ENCODE measurements around the gene TTPAL. TPM values are rescaled to one million over a fixed set of nuclear protein-coding genes. Genes with fewer than 3 reads are reported as not detected.

TTPAL gene
- total RNA-seq, 1 donor from 2014 or later: 3.1 TPM

DNA sequence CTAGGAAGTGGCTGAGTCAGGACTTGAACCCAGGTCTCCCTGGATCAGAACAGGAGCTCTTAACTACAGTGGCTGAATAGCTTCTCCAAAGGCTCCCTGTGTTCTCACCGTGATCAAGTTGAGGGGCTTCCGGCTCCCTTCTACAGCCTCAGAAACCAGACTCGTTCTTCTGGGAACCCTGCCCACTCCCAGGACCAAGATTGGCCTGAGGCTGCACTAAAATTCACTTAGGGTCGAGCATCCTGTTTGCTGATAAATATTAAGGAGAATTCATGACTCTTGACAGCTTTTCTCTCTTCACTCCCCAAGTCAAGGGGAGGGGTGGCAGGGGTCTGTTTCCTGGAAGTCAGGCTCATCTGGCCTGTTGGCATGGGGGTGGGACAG is 44.6 kb upstream of the TTPAL start:
- H3K9me3 ChIP-seq (ENCODE audit: control insufficient read depth in 3 of 3, low read length in 3 of 3): no peaks in the 10 kb centered on the region
- H3K36me3 ChIP-seq (ENCODE audit: control insufficient read depth in 3 of 3, insufficient read depth in 3 of 3, low read length in 3 of 3): no peaks in the 10 kb centered on the region
- H3K4me3 ChIP-seq (ENCODE audit: low read length in 3 of 3): no peak overlapping the region
- H3K27ac ChIP-seq (ENCODE audit: low read depth, low read length): no peak overlapping the region
- no peaks in the 10 kb centered on the region for H3K4me1 ChIP-seq (ENCODE audit: control insufficient read depth in 3 of 3, insufficient read depth in 3 of 3, low read length in 3 of 3)
- H3K27me3 ChIP-seq (ENCODE audit: control insufficient read depth in 3 of 3, insufficient read depth in 3 of 3, low read length in 3 of 3): peaks cover 10 to 14% (median 10%) of the 10 kb centered on the region in 3 donors
- no peak overlapping the region for H3K9ac ChIP-seq (ENCODE audit: low read depth in 1 of 3, low read length in 3 of 3)

DNA sequence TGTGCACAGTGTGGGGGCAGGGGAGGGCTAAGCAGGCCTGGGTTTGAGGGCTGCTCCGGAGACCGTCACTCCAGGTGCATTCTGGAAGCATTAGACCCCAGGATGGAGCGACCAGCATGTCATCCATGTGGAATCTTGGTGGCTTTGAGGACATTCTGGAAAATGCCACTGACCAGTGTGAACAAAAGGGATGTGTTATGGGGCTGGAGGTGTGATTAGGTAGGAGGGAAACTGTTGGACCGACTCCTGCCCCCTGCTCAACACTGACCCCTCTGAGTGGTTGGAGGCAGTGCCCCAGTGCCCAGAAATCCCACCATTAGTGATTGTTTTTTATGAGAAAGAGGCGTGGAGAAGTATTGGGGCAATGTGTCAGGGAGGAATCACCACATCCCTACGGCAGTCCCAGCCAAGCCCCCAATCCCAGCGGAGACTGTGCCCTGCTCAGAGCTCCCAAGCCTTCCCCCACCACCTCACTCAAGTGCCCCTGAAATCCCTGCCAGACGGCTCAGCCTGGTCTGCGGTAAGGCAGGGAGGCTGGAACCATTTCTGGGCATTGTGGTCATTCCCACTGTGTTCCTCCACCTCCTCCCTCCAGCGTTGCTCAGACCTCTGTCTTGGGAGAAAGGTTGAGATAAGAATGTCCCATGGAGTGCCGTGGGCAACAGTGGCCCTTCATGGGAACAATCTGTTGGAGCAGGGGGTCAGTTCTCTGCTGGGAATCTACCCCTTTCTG is 44.0 kb upstream of the TTPAL start:
- Histone ChIP-seq H3K36me3 (ENCODE audit: control insufficient read depth in 3 of 3, insufficient read depth in 3 of 3, low read length in 3 of 3) (no peaks in the 10 kb centered on the region), H3K27ac (ENCODE audit: low read depth, low read length) (no peak overlapping the region), H3K4me3 (ENCODE audit: low read length in 3 of 3) (no peak overlapping the region), H3K4me1 (ENCODE audit: control insufficient read depth in 3 of 3, insufficient read depth in 3 of 3, low read length in 3 of 3) (no peaks in the 10 kb centered on the region), H3K9ac (ENCODE audit: low read depth in 1 of 3, low read length in 3 of 3) (no peak overlapping the region), H3K9me3 (ENCODE audit: control insufficient read depth in 3 of 3, low read length in 3 of 3) (no peaks in the 10 kb centered on the region), H3K27me3 (ENCODE audit: control insufficient read depth in 3 of 3, insufficient read depth in 3 of 3, low read length in 3 of 3) (peaks cover 10 to 14% (median 10%) of the 10 kb centered on the region in 3 donors)

DNA sequence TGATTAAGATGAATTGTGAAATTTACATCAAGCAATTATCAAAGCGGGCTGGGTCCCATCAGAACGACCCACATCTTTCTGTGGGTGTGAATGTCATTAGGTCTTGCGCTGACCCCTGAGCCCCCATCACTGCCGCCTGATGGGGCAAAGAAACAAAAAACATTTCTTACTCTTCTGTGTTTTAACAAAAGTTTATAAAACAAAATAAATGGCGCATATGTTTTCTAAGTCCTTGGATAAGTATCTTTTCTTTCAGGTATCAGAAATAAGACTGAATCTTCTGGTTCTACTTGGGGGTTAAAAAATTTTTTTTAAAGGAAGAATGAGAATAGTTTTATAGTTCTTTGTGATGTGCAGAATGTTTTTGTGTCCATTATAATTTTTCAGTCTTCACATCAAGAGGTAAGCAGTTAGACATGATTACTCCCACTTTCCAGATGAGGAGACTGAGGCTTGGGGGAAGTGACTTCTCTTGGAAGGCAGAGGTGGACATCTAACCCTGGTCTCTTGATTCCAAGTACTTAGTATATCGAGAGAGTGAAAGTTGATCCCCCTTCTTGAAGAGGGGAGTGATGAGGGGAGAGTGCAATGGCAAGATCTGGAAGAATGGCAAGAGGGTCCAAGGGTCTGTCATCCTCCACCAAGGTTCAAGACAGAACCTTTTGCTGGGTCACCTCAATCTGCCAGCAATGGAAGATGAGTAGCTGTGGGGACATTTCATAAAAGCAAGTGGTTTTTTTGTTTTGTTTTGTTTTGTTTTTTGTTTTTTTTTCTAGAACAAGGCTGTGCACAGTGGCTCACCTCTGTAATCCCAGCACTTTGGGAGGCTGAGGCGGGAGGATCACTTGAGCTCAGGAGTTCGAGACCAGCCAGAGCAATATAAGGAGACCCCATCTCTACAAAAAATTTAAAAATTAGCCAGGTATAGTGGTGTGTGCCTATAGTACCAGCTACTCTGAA is 42.8 kb upstream of the TTPAL start:
- Histone ChIP-seq H3K9me3 (ENCODE audit: control insufficient read depth in 3 of 3, low read length in 3 of 3) (no peaks in the 10 kb centered on the region), H3K4me3 (ENCODE audit: low read length in 3 of 3) (no peak overlapping the region), H3K27me3 (ENCODE audit: control insufficient read depth in 3 of 3, insufficient read depth in 3 of 3, low read length in 3 of 3) (peaks cover 10 to 14% (median 10%) of the 10 kb centered on the region in 3 donors), H3K9ac (ENCODE audit: low read depth in 1 of 3, low read length in 3 of 3) (no peak overlapping the region), H3K36me3 (ENCODE audit: control insufficient read depth in 3 of 3, insufficient read depth in 3 of 3, low read length in 3 of 3) (no peaks in the 10 kb centered on the region), H3K4me1 (ENCODE audit: control insufficient read depth in 3 of 3, insufficient read depth in 3 of 3, low read length in 3 of 3) (no peaks in the 10 kb centered on the region), H3K27ac (ENCODE audit: low read depth, low read length) (no peak overlapping the region)

DNA sequence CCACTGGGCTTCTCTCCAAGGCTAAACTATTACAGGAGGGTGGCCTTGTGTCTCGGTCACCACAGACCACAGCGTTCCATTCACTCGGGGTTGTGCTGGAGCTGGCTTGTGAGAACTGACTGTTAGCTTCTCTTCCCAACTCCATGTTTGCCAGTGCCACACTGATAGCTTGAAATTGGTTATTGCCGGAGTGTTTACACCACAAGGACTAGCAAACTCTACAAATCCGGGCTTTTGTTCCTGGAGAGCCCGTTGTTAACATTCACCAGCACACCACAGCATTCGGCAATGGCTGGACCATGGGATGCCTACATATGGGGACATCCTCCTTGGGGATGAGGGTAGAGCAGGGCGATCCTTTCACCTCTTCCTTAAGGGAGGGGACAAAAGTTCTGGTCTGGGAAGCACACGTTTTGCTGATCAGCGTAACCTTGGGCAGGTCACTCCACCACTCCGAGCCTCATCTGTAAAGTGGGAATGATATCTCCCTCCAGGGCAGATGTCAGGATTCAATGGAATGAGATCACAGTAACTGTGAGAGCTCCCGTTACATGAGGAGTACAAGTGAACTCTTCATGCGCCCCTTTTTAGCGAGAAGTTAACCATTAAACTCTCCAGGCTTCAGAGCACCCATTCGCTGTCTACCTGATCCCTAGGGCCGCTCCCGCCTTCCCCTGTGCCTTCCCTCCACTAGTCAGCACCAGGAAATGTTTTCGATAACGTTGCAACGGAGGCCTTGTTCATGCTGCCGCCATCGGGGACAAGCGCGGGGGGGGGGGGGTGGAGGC is 41.7 kb upstream of the TTPAL start:
- Histone ChIP-seq H3K4me1 (ENCODE audit: control insufficient read depth in 3 of 3, insufficient read depth in 3 of 3, low read length in 3 of 3) (no peaks in the 10 kb centered on the region), H3K27ac (ENCODE audit: low read depth, low read length) (no peak overlapping the region), H3K27me3 (ENCODE audit: control insufficient read depth in 3 of 3, insufficient read depth in 3 of 3, low read length in 3 of 3) (peaks cover 10 to 14% (median 10%) of the 10 kb centered on the region in 3 donors), H3K36me3 (ENCODE audit: control insufficient read depth in 3 of 3, insufficient read depth in 3 of 3, low read length in 3 of 3) (no peaks in the 10 kb centered on the region), H3K9me3 (ENCODE audit: control insufficient read depth in 3 of 3, low read length in 3 of 3) (no peaks in the 10 kb centered on the region), H3K9ac (ENCODE audit: low read depth in 1 of 3, low read length in 3 of 3) (no peak overlapping the region), H3K4me3 (ENCODE audit: low read length in 3 of 3) (no peak overlapping the region)

DNA sequence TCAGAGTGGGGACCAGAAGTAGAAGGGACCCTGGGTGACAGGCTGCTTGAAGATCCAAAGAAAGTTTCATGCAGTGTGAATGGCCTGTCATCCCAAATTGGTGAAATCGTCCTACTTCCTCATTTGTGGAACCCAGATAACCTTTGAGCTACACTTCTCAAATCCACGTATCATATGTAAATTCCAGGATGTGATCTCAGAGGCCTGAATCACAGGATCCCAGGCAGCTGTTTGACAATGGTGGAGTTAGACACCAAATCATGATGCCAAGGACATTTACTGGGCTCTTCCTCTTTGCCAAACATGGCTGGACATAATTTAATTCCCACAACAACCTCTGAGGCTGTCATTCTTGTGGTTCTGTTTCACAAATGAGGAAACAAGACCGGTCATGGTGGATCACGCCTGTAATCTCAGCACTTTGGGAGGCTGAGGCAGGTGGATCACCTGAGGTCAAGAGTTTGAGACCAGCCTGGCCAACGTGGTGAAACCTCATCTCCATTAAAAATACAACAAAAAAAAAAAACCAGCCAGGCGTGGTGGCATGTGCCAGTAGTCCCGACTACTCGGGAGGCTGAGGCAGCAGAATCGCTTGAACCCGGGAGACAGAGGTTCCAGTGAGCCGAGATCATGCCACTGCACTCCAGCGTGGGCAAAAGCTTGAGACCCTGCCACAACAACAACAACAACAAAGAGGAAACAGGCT is 39.9 kb upstream of the TTPAL start:
- Histone ChIP-seq H3K36me3 (ENCODE audit: control insufficient read depth in 3 of 3, insufficient read depth in 3 of 3, low read length in 3 of 3) (no peaks in the 10 kb centered on the region), H3K9ac (ENCODE audit: low read depth in 1 of 3, low read length in 3 of 3) (no peak overlapping the region), H3K27me3 (ENCODE audit: control insufficient read depth in 3 of 3, insufficient read depth in 3 of 3, low read length in 3 of 3) (peaks cover 5 to 10% (median 10%) of the 10 kb centered on the region in 3 donors), H3K9me3 (ENCODE audit: control insufficient read depth in 3 of 3, low read length in 3 of 3) (no peaks in the 10 kb centered on the region), H3K4me1 (ENCODE audit: control insufficient read depth in 3 of 3, insufficient read depth in 3 of 3, low read length in 3 of 3) (no peaks in the 10 kb centered on the region), H3K4me3 (ENCODE audit: low read length in 3 of 3) (no peak overlapping the region), H3K27ac (ENCODE audit: low read depth, low read length) (no peak overlapping the region)

DNA sequence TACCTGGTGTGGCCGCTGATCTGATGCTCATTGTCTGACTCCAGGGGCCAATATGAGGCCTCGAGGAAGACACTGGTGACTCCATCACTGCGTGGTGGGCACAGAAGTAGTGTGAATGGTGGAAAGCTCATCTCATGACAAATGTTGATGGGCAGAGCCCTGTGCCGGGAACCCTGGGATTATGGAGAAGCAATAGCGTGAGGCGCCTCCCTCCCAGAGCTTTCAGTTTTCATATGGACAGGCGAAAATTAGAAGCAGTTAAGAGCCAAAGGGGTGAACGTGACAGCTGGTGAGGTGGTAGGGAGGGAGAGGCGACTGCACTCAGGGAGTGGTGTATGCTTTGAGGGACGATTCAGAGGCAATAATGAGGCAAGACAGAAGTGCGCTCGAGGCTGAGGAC is 39.3 kb upstream of the TTPAL start:
- no peaks in the 10 kb centered on the region for H3K4me1 ChIP-seq (ENCODE audit: control insufficient read depth in 3 of 3, insufficient read depth in 3 of 3, low read length in 3 of 3)
- H3K27me3 ChIP-seq (ENCODE audit: control insufficient read depth in 3 of 3, insufficient read depth in 3 of 3, low read length in 3 of 3): peaks cover 5 to 10% (median 5%) of the 10 kb centered on the region in 3 donors
- H3K9ac ChIP-seq (ENCODE audit: low read depth in 1 of 3, low read length in 3 of 3): no peak overlapping the region
- H3K36me3 ChIP-seq (ENCODE audit: control insufficient read depth in 3 of 3, insufficient read depth in 3 of 3, low read length in 3 of 3): no peaks in the 10 kb centered on the region
- H3K27ac ChIP-seq (ENCODE audit: low read depth, low read length): no peak overlapping the region
- no peak overlapping the region for H3K4me3 ChIP-seq (ENCODE audit: low read length in 3 of 3)
- no peaks in the 10 kb centered on the region for H3K9me3 ChIP-seq (ENCODE audit: control insufficient read depth in 3 of 3, low read length in 3 of 3)

DNA sequence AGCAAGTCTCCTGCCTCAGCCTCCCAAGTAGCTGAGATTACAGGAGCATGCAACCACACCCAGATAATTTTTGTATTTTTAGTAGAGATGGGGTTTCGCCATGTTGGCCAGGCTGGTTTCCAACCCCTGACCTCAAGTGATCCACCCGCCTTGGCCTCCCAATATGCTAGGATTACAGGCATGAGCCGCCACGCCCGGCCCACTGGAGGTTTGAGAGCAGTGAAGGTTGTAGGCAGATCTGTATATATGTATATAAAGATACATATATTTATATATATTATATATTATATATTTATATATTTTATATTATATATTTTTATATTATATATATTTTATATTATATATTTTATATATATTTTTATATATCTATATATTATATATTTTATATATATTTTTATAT is 38.2 kb upstream of the TTPAL start:
- Histone ChIP-seq H3K27ac (ENCODE audit: low read depth, low read length) (no peak overlapping the region), H3K9me3 (ENCODE audit: control insufficient read depth in 3 of 3, low read length in 3 of 3) (no peaks in the 10 kb centered on the region), H3K27me3 (ENCODE audit: control insufficient read depth in 3 of 3, insufficient read depth in 3 of 3, low read length in 3 of 3) (peaks cover 0 to 6% (median 0%) of the 10 kb centered on the region in 3 donors), H3K4me3 (ENCODE audit: low read length in 3 of 3) (no peak overlapping the region), H3K36me3 (ENCODE audit: control insufficient read depth in 3 of 3, insufficient read depth in 3 of 3, low read length in 3 of 3) (no peaks in the 10 kb centered on the region), H3K4me1 (ENCODE audit: control insufficient read depth in 3 of 3, insufficient read depth in 3 of 3, low read length in 3 of 3) (no peaks in the 10 kb centered on the region), H3K9ac (ENCODE audit: low read depth in 1 of 3, low read length in 3 of 3) (no peak overlapping the region)

DNA sequence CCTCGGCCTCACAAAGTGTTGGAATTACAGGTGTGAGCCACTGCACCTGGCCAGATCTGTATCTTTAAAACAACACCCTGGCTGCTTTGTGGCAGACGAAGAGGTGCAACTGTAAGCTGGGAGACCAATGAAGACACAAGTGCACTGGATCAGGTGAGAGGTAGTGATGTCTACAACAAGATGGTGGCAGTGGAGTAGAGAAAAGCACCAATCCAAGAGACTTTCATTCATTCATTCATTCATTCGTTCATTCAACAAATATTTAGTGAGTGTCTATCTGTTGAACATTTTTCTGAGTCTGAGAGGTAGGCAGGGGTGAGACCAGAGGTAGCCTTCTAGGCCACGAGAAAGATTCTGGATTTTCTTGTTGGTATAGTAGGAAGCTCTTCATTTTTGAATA is 36.9 kb upstream of the TTPAL start:
- H3K9ac ChIP-seq (ENCODE audit: low read depth in 1 of 3, low read length in 3 of 3): no peak overlapping the region
- no peaks in the 10 kb centered on the region for H3K4me1 ChIP-seq (ENCODE audit: control insufficient read depth in 3 of 3, insufficient read depth in 3 of 3, low read length in 3 of 3)
- H3K4me3 ChIP-seq (ENCODE audit: low read length in 3 of 3): no peak overlapping the region
- no peaks in the 10 kb centered on the region for H3K36me3 ChIP-seq (ENCODE audit: control insufficient read depth in 3 of 3, insufficient read depth in 3 of 3, low read length in 3 of 3)
- no peak overlapping the region for H3K27ac ChIP-seq (ENCODE audit: low read depth, low read length)
- no peaks in the 10 kb centered on the region for H3K9me3 ChIP-seq (ENCODE audit: control insufficient read depth in 3 of 3, low read length in 3 of 3)
- H3K27me3 ChIP-seq (ENCODE audit: control insufficient read depth in 3 of 3, insufficient read depth in 3 of 3, low read length in 3 of 3): peaks cover 0 to 4% (median 4%) of the 10 kb centered on the region in 3 donors

DNA sequence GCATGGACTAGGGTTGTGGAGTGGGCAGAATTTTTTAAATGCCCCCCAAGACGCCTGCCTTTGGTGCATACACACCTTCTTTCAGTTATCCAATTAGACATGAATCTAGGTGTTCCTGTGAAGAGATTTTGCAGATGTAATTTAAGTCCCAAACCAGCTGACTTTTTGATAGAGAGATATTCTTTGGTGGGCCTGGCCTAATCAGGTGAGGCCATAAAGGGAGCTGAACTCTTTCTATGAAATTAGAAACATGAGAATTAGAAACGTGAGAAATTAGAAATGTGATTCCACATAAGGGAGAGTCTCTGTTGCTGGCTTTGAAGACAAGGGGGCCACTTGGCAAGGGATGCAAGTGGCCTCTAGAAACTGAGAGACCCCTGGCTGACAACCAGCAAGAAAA is 36.4 kb upstream of the TTPAL start:
- Histone ChIP-seq H3K9ac (ENCODE audit: low read depth in 1 of 3, low read length in 3 of 3) (no peak overlapping the region), H3K9me3 (ENCODE audit: control insufficient read depth in 3 of 3, low read length in 3 of 3) (no peaks in the 10 kb centered on the region), H3K27me3 (ENCODE audit: control insufficient read depth in 3 of 3, insufficient read depth in 3 of 3, low read length in 3 of 3) (peaks cover 0 to 4% (median 0%) of the 10 kb centered on the region in 3 donors), H3K36me3 (ENCODE audit: control insufficient read depth in 3 of 3, insufficient read depth in 3 of 3, low read length in 3 of 3) (no peaks in the 10 kb centered on the region), H3K27ac (ENCODE audit: low read depth, low read length) (no peak overlapping the region), H3K4me1 (ENCODE audit: control insufficient read depth in 3 of 3, insufficient read depth in 3 of 3, low read length in 3 of 3) (no peaks in the 10 kb centered on the region), H3K4me3 (ENCODE audit: low read length in 3 of 3) (no peak overlapping the region)

Measured in skeletal muscle tissue (tissue), 4 donors.